Measurements from ENCODE around the gene TMX4. TPM values are rescaled to one million over a fixed set of nuclear protein-coding genes. Genes with fewer than 3 reads are reported as not detected.

TMX4 gene
- total RNA-seq, 2 experiments from 2014 or later = 31.9 to 34.6 TPM

Other genes with a start within 250 kb of the TMX4 start
- not detected for gene HAO1, start 79.3 kb downstream of the TMX4 start, total RNA-seq
- 10 to 100 TPM in 1 of 2 experiments, 1 to 10 TPM in 1; 9.8 to 12.8 TPM for gene PLCB1, start 112.5 kb upstream of the TMX4 start, total RNA-seq

Data from activated CD8-positive, alpha-beta memory T cell treated with anti-CD3 and anti-CD28 coated beads for 36 hours (primary cell).